HepG2 (cell line): Measurements from ENCODE around the gene ARHGAP32. TPM values are rescaled to one million over a fixed set of nuclear protein-coding genes. Genes with fewer than 3 reads are reported as not detected.

ENCODE experiments used
- ATAC-seq: fragments of 200-7000 bp; cut with Tn5 transposase; 3 replicates; pipeline ENCODE4 v1.9.1; 2020; ENCODE audit warnings: mild to moderate bottlenecking, moderate library complexity
- BruUV-seq: library from RNA; stranded (reverse); fragments of 400-500 nt; replicated peaks from 2 replicates; lab custom pipeline; 2021; lab: Mats Ljungman, UMichigan
- CTCF ChIA-PET: fragments of 300-600 bp; formaldehyde crosslinking; extraction: SDS; loops from one replicate; lab custom pipeline; 2021; ENCODE audit warnings: low total read pairs, inconsistent platforms, low intra/inter-chr PET ratio; lab: Yijun Ruan, JAX
- POLR2A ChIA-PET: fragments of 350-600 bp; sonication (Branson Sonifier 250); formaldehyde crosslinking; loops from one replicate; lab custom pipeline; 2020; ENCODE audit warnings: antibody characterized with exemption, inconsistent platforms; lab: Yijun Ruan, JAX
- DNase-seq: peaks from one replicate; pipeline ENCODE4 v3.0.0-alpha.2; 2015; ENCODE audit warnings: low spot score
- FAIRE-seq: peaks from 3 replicates; lab custom pipeline; 2011; peaks lifted over from hg19 to GRCh38; lab: Jason Lieb, UNC
- H2AFZ ChIP-seq: one replicate; pipeline ENCODE4 v1.6.1; 2011; ENCODE audit warnings: low read length, inconsistent platforms
- H3K27ac ChIP-seq: fragments of 300-600 bp; 3 replicates; pipeline ENCODE4 v1.8.0; 2011; ENCODE audit warnings: mixed run types, mild to moderate bottlenecking, mixed read lengths, low read length, inconsistent platforms; ENCODE audit not compliant: insufficient read depth; ENCODE audit errors: extremely low read length
- H3K27me3 ChIP-seq, 2 experiments: fragments of 200-600 bp in 1 of 2; 2 replicates in 1 of 2; 3 replicates in 1 of 2; pipeline versions ENCODE4 v1.6.0 to v1.8.0; 2011; ENCODE audit warnings: low read length in 2 of 2, mild to moderate bottlenecking in 2 of 2, moderate library complexity in 2 of 2, inconsistent platforms in 1 of 2; ENCODE audit not compliant: insufficient read depth in 2 of 2, control insufficient read depth in 1 of 2
- H3K36me3 ChIP-seq, 2 experiments: fragments of 200-600 bp in 1 of 2; replicated peaks in 1 of 2; 2 replicates in 1 of 2; 3 replicates in 1 of 2; pipeline versions ENCODE4 v1.5.1 to v1.8.0; 2011; ENCODE audit warnings: low read length in 2 of 2, inconsistent platforms in 1 of 2; ENCODE audit not compliant: insufficient read depth in 2 of 2, control insufficient read depth in 1 of 2
- H3K4me1 ChIP-seq: 2 replicates; pipeline ENCODE4 v1.5.1; 2012; ENCODE audit warnings: low read length, inconsistent platforms; ENCODE audit not compliant: insufficient read depth
- H3K4me2 ChIP-seq: 2 replicates; pipeline ENCODE4 v1.6.0; 2011; ENCODE audit warnings: low read depth, low read length, inconsistent platforms
- H3K4me3 ChIP-seq, 3 experiments: fragments of 200-600 bp in 1 of 3; sonication (generic), shearing (Covaris generic) in 1 of 3; replicated peaks in 1 of 3; 2 replicates each; pipeline ENCODE4 v1.5.1; 2011 to 2016; ENCODE audit warnings: low read length in 3 of 3, inconsistent platforms in 2 of 3, low read depth in 2 of 3, mild to moderate bottlenecking in 2 of 3, control low read depth in 1 of 3, mixed read lengths in 1 of 3; ENCODE audit not compliant: insufficient read depth in 1 of 3
- H3K79me2 ChIP-seq: one replicate; pipeline ENCODE4 v1.6.1; 2011; ENCODE audit warnings: low read length, inconsistent platforms; ENCODE audit not compliant: insufficient read depth
- H3K9ac ChIP-seq: 2 replicates; pipeline ENCODE4 v1.6.0; 2011; ENCODE audit warnings: mild to moderate bottlenecking, low read depth, low read length, inconsistent platforms; ENCODE audit not compliant: insufficient read depth
- H3K9me3 ChIP-seq: 2 replicates; pipeline ENCODE4 v1.5.1; 2012; ENCODE audit warnings: mild to moderate bottlenecking, low read length
- H4K20me1 ChIP-seq: 2 replicates; pipeline ENCODE4 v1.6.0; 2011; ENCODE audit warnings: inconsistent platforms, mild to moderate bottlenecking, low read length, moderate library complexity; ENCODE audit not compliant: insufficient read depth
- CAMTA2 ChIP-seq: sonication (generic); formaldehyde crosslinking; IDR thresholded peaks from 2 replicates; pipeline ENCODE4 v1.4.0; 2020; ENCODE audit warnings: mild to moderate bottlenecking, missing genetic modification reagents, borderline replicate concordance
- IRF2 ChIP-seq: IDR thresholded peaks from 2 replicates; pipeline ENCODE4 v1.6.1; 2018; ENCODE audit warnings: missing genetic modification reagents, missing compliant biosample characterization
- NBN ChIP-seq: fragments of 450-650 bp; conservative IDR thresholded peaks from 2 replicates; pipeline ENCODE4 v1.6.1; 2017
- NCOR1 ChIP-seq: fragments of 200-600 bp; sonication (generic); IDR thresholded peaks from 2 replicates; pipeline ENCODE4 v1.7.0; 2017; ENCODE audit warnings: antibody characterized with exemption, low read length, borderline replicate concordance
- SMARCC2 ChIP-seq: fragments of 450-650 bp; IDR thresholded peaks from 2 replicates; pipeline ENCODE4 v1.6.1; 2017; ENCODE audit warnings: antibody characterized with exemption, mild to moderate bottlenecking
- SRY ChIP-seq: sonication (generic); formaldehyde crosslinking; IDR thresholded peaks from 2 replicates; pipeline ENCODE4 v1.8.0; 2022; ENCODE audit warnings: mild to moderate bottlenecking, missing genetic modification reagents
- XBP1 ChIP-seq: sonication (generic); formaldehyde crosslinking; IDR thresholded peaks from 2 replicates; pipeline ENCODE4 v1.5.0; 2020; ENCODE audit warnings: missing genetic modification reagents
- ZBTB3 ChIP-seq: sonication (generic); formaldehyde crosslinking; IDR thresholded peaks from 2 replicates; pipeline ENCODE4 v1.4.0; 2020; ENCODE audit warnings: low read depth, mild to moderate bottlenecking, moderate library complexity, missing genetic modification reagents, borderline replicate concordance
- ZNF121 ChIP-seq: sonication (generic); formaldehyde crosslinking; IDR thresholded peaks from 2 replicates; pipeline ENCODE4 v1.5.0; 2020; ENCODE audit warnings: mild to moderate bottlenecking, missing genetic modification reagents
- ZNF225 ChIP-seq: sonication (generic); formaldehyde crosslinking; IDR thresholded peaks from 2 replicates; pipeline ENCODE4 v1.4.0; 2020; ENCODE audit warnings: mild to moderate bottlenecking, missing genetic modification reagents
- ZNF350 ChIP-seq: sonication (generic); formaldehyde crosslinking; IDR thresholded peaks from 2 replicates; pipeline ENCODE4 v1.4.0; 2020; ENCODE audit warnings: mild to moderate bottlenecking, low read depth, missing genetic modification reagents, borderline replicate concordance
- ZNF451 ChIP-seq: sonication (generic); formaldehyde crosslinking; IDR thresholded peaks from 2 replicates; pipeline ENCODE4 v1.5.0; 2020; ENCODE audit warnings: mild to moderate bottlenecking, missing genetic modification reagents
- ZNF510 ChIP-seq: sonication (generic); formaldehyde crosslinking; IDR thresholded peaks from 2 replicates; pipeline ENCODE4 v1.4.0; 2020; ENCODE audit warnings: low read depth, mild to moderate bottlenecking, missing genetic modification reagents
- ZNF740 ChIP-seq: sonication (generic); formaldehyde crosslinking; IDR thresholded peaks from 2 replicates; pipeline ENCODE4 v1.4.0; 2020; ENCODE audit warnings: missing genetic modification reagents
- WGBS: methylation state at CpG from one replicate; pipeline ENCODE4 v1.1.6; 2017; ENCODE audit warnings: low lambda C conversion rate; 5-methylcytosine and 5-hydroxymethylcytosine counted together
- in situ Hi-C: cut with HindIII; loops from 2 replicates; pipeline ENCODE4 v1.10.0; 2017; ENCODE audit warnings: low pct_unique_long_range_greater_than_20kb; ENCODE audit not compliant: extremely low pct_ligation_motif_present
- intact Hi-C: fragments of 100-400 bp; cut with micrococcal nuclease; formaldehyde crosslinking; loops from one replicate; pipeline ENCODE4 v1.10.0; 2022; ENCODE audit not compliant: unreplicated experiment
- polyA plus RNA-seq, 8 experiments: library from polyadenylated mRNA; depleted of rRNA in 3 of 8; stranded (reverse) in 7 of 8; unstranded in 1 of 8; fragments of >200 nt; fragmentation: Illumina TruSeq in 4 of 8; extraction: Trizol in 4 of 8; gene quantifications; 2 replicates each; pipeline versions ENCODE4 v1.2.1 to v1.2.3, GENCODE V29; 2011 to 2016; ENCODE audit warnings: low read depth in 4 of 8, missing spikeins in 1 of 8, mixed read lengths in 1 of 8; ENCODE audit not compliant: insufficient read depth in 1 of 8
- total RNA-seq, 5 experiments: library from RNA; depleted of rRNA; stranded (reverse); fragments of >200 nt; fragmentation: Illumina TruSeq; extraction: Trizol; gene quantifications; 2 replicates each; pipeline ENCODE4 v1.2.3, GENCODE V29; 2016; ENCODE audit warnings: low read depth in 1 of 5
- TF ChIP-seq, protein P1 (sequence below): sonication (generic); formaldehyde crosslinking; IDR thresholded peaks from 2 replicates; pipeline ENCODE4 v1.8.0; 2022; ENCODE audit warnings: mild to moderate bottlenecking, missing genetic modification reagents, moderate library complexity
- TF ChIP-seq, protein P2 (sequence below): sonication (generic); formaldehyde crosslinking; conservative IDR thresholded peaks from 2 replicates; pipeline ENCODE4 v1.8.0; 2022; ENCODE audit warnings: missing genetic modification reagents

The ARHGAP32 gene
- total and polyA plus RNA-seq, 2 of the 13 experiments (the other 11 are each of a cell fraction or from before 2014, with no cell fraction given) = 6.3 to 8.2 TPM

GRCh38 chr11:128924510-128925249 is 267.4 kb downstream of the ARHGAP32 start (continued):
- TF ChIP-seq ZNF451 (CRISPR knock-in tag) (no peak), SRY (CRISPR knock-in tag) (no peak)
- TF ChIP-seq, protein P1, sequence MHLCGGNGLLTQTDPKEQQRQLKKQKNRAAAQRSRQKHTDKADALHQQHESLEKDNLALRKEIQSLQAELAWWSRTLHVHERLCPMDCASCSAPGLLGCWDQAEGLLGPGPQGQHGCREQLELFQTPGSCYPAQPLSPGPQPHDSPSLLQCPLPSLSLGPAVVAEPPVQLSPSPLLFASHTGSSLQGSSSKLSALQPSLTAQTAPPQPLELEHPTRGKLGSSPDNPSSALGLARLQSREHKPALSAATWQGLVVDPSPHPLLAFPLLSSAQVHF (CRISPR knock-in tag) = no peak

GRCh38 chr11:128924104-128924503 is 268.0 kb downstream of the ARHGAP32 start:
- DNase-seq (no peak), FAIRE-seq (no peak), ATAC-seq (no peak)
- ChIA-PET CTCF (no interaction called here), POLR2A (no interaction called here)
- no TSS peak for BruUV-seq
- no peak overlapping the region for H3K27ac ChIP-seq
- intact Hi-C loops (no loop called here), in situ Hi-C loops (no loop called here)
- H3K79me2 ChIP-seq = no peaks in the 10 kb centered on the region
- no peak for TF ChIP-seq ZNF225
- TF ChIP-seq CAMTA2 (CRISPR knock-in tag) = no peak
- no peak for TF ChIP-seq NBN
- no peak for TF ChIP-seq ZNF510 (CRISPR knock-in tag)
- TF ChIP-seq, protein P2, sequence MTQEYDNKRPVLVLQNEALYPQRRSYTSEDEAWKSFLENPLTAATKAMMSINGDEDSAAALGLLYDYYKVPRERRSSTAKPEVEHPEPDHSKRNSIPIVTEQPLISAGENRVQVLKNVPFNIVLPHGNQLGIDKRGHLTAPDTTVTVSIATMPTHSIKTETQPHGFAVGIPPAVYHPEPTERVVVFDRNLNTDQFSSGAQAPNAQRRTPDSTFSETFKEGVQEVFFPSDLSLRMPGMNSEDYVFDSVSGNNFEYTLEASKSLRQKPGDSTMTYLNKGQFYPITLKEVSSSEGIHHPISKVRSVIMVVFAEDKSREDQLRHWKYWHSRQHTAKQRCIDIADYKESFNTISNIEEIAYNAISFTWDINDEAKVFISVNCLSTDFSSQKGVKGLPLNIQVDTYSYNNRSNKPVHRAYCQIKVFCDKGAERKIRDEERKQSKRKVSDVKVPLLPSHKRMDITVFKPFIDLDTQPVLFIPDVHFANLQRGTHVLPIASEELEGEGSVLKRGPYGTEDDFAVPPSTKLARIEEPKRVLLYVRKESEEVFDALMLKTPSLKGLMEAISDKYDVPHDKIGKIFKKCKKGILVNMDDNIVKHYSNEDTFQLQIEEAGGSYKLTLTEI (CRISPR knock-in tag) = no peak
- TF ChIP-seq XBP1 (CRISPR knock-in tag) = no peak
- TF ChIP-seq ZNF740 (CRISPR knock-in tag) = no peak
- TF ChIP-seq SMARCC2 = no peak
- no peak for TF ChIP-seq IRF2 (CRISPR knock-in tag)
- no peak for TF ChIP-seq NCOR1
- no peak for TF ChIP-seq ZNF121 (CRISPR knock-in tag)
- no peak for TF ChIP-seq ZNF350 (CRISPR knock-in tag)
- TF ChIP-seq ZBTB3 = no peak
- H3K9ac ChIP-seq = no peak overlapping the region
- H3K4me2 ChIP-seq = no peak overlapping the region
- H3K27me3 ChIP-seq = peaks cover 4 to 50% of the 10 kb centered on the region in 2 experiments
- no peaks in the 10 kb centered on the region for H3K9me3 ChIP-seq
- no peaks in the 10 kb centered on the region for H3K4me1 ChIP-seq
- H2AFZ ChIP-seq = no peak overlapping the region
- no peaks in the 10 kb centered on the region for H3K36me3 ChIP-seq
- H4K20me1 ChIP-seq = no peaks in the 10 kb centered on the region
- H3K4me3 ChIP-seq = no peak overlapping the region
- WGBS = 32% methylated on average over 5 of the region's 7 CpGs
